Omental fat pad (tissue), 4 donors: ENCODE data around the gene JMJD6. TPM values are rescaled to one million over a fixed set of nuclear protein-coding genes. Genes with fewer than 3 reads are reported as not detected.

Source experiments
- ATAC-seq: fragments of 150-250 bp; one replicate; pipeline ENCODE4 v1.9.1; 2016; ENCODE audit warnings: mild to moderate bottlenecking, moderate library complexity; ENCODE audit not compliant: low FRiP score
- DNase-seq: peaks from one replicate; pipeline ENCODE4 v3.0.0-alpha.2; 2019; ENCODE audit warnings: low spot score
- small RNA-seq: library from RNA; depleted of rRNA; stranded (forward); fragments of <200 nt; gene quantifications from one replicate; pipeline ENCODE3, GENCODE V24; 2016
- total RNA-seq, 4 donors: library from RNA; depleted of rRNA; stranded (reverse); fragments of >200 nt; gene quantifications; one replicate each; pipeline ENCODE4 v1.1.0, GENCODE V29; 2016
- TF ChIP-seq, protein P1 (sequence below), 3 donors: fragments of 450-650 bp; IDR thresholded peaks; one replicate each; pipeline ENCODE4 v1.5.1; 2016 to 2017; ENCODE audit warnings: antibody characterized with exemption in 3 of 3, mild to moderate bottlenecking in 3 of 3, moderate library complexity in 2 of 3

The JMJD6 gene
- total RNA-seq, 4 donors from 2014 or later = 17.7 to 40.4 (median 30.4) TPM

GRCh38 chr17:76672892-76673291, 53.5 kb downstream of the JMJD6 start:
- ATAC-seq (no peak), DNase-seq (no peak)
- TF ChIP-seq, protein P1, sequence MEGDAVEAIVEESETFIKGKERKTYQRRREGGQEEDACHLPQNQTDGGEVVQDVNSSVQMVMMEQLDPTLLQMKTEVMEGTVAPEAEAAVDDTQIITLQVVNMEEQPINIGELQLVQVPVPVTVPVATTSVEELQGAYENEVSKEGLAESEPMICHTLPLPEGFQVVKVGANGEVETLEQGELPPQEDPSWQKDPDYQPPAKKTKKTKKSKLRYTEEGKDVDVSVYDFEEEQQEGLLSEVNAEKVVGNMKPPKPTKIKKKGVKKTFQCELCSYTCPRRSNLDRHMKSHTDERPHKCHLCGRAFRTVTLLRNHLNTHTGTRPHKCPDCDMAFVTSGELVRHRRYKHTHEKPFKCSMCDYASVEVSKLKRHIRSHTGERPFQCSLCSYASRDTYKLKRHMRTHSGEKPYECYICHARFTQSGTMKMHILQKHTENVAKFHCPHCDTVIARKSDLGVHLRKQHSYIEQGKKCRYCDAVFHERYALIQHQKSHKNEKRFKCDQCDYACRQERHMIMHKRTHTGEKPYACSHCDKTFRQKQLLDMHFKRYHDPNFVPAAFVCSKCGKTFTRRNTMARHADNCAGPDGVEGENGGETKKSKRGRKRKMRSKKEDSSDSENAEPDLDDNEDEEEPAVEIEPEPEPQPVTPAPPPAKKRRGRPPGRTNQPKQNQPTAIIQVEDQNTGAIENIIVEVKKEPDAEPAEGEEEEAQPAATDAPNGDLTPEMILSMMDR (IDR thresholded peaks at IDR 0.05) = no peak

- TF ChIP-seq, protein P1 (IDR thresholded peaks at IDR 0.05) = no peak
- no peak for DNase-seq
- ATAC-seq = no peak
These were observed 54.0 kb downstream of the JMJD6 start for GRCh38 chr17:76672270-76672851.

DNA sequence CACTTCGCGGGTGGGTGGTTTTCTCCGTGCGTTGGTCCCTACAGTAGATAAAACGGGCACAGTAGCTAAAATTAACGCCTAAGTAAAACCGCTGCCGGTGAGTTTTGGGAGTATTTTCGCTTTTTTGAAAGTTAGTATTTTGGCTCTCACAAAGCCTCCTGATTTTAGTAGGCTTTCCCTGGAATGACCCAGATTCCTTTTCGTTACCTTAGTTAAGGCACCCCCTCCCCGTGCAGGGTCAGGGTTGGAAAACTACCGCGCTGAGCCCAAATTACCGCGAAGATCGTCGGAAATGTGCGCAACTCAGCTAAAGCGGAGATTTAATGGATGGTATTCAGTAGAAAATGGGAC, 54.5 kb downstream of the JMJD6 start:
- ATAC-seq (no peak), DNase-seq (no peak)
- TF ChIP-seq, protein P1 (IDR thresholded peaks at IDR 0.05) = no peak

GRCh38 chr17:76671123-76671911, 55.1 kb downstream of the JMJD6 start:
- TF ChIP-seq, protein P1 (IDR thresholded peaks at IDR 0.05) = no peak
- peak; percentile 99 for DNase-seq
- ATAC-seq = peak; percentile 99

DNA sequence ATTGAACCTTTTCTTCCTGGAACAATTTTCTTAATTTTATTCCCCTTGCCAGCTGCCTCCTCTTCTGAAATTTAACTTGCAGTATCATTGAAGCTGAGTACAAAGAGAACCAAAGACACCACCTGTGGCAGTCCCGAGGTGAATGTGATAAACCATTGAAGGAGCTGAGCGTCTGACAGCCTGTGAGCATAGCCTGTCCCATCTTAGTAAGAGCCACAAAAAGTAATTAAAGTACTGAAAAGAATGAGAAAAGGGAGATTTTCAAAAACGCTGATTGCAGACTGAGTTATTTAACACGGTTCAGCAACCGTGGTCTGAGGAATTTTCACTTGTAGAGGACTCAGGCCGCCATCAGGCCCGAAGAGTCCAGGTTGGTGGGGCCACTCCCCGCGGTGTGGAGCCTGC, 55.7 kb downstream of the JMJD6 start:
- TF ChIP-seq, protein P1 (IDR thresholded peaks at IDR 0.05) = no peak
- ATAC-seq (no peak), DNase-seq (no peak)

DNA sequence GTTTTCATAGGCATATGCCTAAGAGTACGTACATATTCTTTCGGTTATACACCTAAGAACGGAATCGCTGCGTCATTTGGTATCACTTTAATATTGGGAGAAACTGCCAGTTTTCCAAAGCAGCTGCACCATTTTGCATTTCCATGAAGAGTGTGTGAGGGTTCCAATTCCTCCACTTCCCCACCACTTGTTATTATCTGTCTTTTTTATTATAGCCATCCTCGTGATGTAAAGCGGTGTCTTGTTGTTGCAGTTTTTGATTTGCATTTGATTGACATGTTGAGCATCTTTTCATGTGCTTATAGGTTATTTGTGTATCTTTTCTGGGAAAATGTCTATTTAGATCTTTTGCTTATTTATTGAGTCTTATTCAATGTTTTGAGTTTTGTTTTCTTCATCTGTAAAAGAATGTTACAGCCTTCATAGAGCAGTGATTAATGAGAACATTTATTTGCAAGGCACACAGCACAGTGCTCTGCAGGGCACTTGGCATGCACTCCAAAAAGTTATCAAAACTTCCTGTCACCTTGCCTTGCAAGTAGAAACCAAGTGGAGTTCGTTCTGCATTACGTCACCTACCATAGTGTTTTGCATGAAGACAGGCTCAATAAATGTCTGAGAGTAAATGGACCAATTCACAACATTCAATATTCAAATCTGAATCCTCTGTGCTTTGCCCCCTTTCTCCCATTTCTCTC, 56.2 kb downstream of the JMJD6 start:
- DNase-seq (no peak), ATAC-seq (no peak)

More for the DNA sequence above, 56.2 kb downstream of the JMJD6 start:
- TF ChIP-seq, protein P1 (IDR thresholded peaks at IDR 0.05) = no peak

Small RNA genes within 50 kb of the gene (small RNA-seq; reads per million reads assigned to genes)
- gene AC005837.3 = not detected
- not detected for gene RF02271
- gene RNU6-97P = not detected
- gene RNY4P36 = not detected

Other genes starting within 250 kb of the JMJD6 start
- gene RHBDF2, start 225.2 kb downstream of the JMJD6 start, total RNA-seq = 10 to 100 TPM; 29.9 to 77.9 (median 56.7) TPM
- 10 to 100 TPM; 18.9 to 46.2 (median 35.2) TPM for gene CYGB, start 188.9 kb downstream of the JMJD6 start, total RNA-seq
- gene PRCD, start 186.6 kb downstream of the JMJD6 start, total RNA-seq = 10 to 100 TPM in 1 of 4 donors, 1 to 10 TPM in 3; 2.3 to 20.0 (median 3.5) TPM
- 10 to 100 TPM in 2 of 4 donors, 1 to 10 TPM in 2; 4.2 to 12.1 (median 9.7) TPM for gene ST6GALNAC2, start 140.7 kb downstream of the JMJD6 start, total RNA-seq
- 1 to 10 TPM in 3 of 4 donors, under 1 TPM in 1; 0.46 to 4.6 (median 1.9) TPM for gene ST6GALNAC1, start 82.8 kb downstream of the JMJD6 start, total RNA-seq
- 100 to 1,000 TPM; 150 to 231 (median 194) TPM for gene MXRA7, start 15.6 kb downstream of the JMJD6 start, total RNA-seq
- gene METTL23, start 233 bp upstream of the JMJD6 start, total RNA-seq = 10 to 100 TPM; 13.6 to 30.2 (median 26.9) TPM
- 100 to 1,000 TPM; 208 to 463 (median 244) TPM for gene SRSF2, start 10.7 kb upstream of the JMJD6 start, total RNA-seq
- gene MFSD11, start 11.5 kb upstream of the JMJD6 start, total RNA-seq = 10 to 100 TPM; 17.9 to 38.9 (median 26.3) TPM
- gene MGAT5B, start 141.8 kb upstream of the JMJD6 start, total RNA-seq = under 1 TPM in 2 of 4 donors, not detected in 2; 0.12 to 0.63 TPM